Measurements from ENCODE around the gene ALDH1L1. TPM values are rescaled to one million over a fixed set of nuclear protein-coding genes. Genes with fewer than 3 reads are reported as not detected.

The ALDH1L1 gene
- total and polyA plus RNA-seq, 2 of the 13 experiments (the other 11 are each of a cell fraction or from before 2014, with no cell fraction given): 11.2 to 28.7 TPM

DNA sequence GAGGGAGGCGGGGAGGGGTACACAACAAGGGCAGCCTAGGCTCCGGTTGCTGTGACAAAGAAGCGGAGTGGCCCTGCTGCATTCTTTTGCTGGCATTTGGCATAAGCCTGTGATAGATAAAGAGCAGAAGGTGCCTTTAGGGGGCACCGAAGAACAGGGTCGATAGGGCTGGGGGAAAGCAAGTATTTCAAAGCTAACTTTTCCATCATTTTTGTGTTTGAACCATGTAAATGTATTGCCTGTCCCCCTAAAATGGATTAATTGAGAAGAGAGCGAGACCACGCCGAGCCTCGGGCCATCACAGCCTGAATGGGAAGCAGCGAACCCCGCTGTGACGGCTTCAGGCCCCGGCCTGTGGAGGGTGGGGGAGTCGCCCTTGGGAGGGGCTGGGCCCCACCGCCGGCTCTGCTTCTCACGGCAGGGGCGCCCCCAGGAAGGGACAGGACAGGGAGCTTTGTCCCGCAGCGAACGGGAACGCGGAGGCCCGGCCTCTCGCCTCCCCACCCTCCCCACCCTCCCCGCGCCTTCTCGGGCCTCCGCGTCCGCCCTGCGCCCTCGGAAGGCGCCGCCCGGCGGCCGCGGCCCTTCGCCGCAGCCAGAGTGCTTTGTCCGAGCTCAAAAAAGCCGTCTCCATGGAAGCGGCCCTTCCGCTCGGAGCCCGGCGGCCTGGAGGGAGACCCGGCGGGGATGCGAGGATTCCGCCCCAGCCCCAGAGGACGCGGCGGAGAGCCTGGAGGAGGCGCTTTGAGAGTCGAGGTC lies 32.4 kb upstream of the ALDH1L1 start (continued):
- TF ChIP-seq MYC (CRISPR knock-in tag; IDR thresholded peaks at IDR 0.05; ENCODE audit: borderline replicate concordance) (no peak), JUND (CRISPR knock-in tag; IDR thresholded peaks at IDR 0.05) (no peak), KLF6 (CRISPR knock-in tag; IDR thresholded peaks at IDR 0.05) (no peak), MEF2D (CRISPR knock-in tag; IDR thresholded peaks at IDR 0.05) (no peak), ZBTB38 (CRISPR knock-in tag; IDR thresholded peaks at IDR 0.05) (0 out of 2 replicates have a peak, but pooled peaks have one; percentile 13), ZNF746 (CRISPR knock-in tag; IDR thresholded peaks at IDR 0.05) (no peak), ZNF510 (CRISPR knock-in tag; IDR thresholded peaks at IDR 0.05; ENCODE audit: low read depth) (no peak), ONECUT2 (CRISPR knock-in tag; IDR thresholded peaks at IDR 0.05) (no peak), SIX4 (CRISPR knock-in tag; IDR thresholded peaks at IDR 0.05) (no peak), ZMYM4 (CRISPR knock-in tag; IDR thresholded peaks at IDR 0.05) (no peak), HNF4A (CRISPR knock-in tag; IDR thresholded peaks at IDR 0.05) (no peak), ZNF230 (CRISPR knock-in tag; IDR thresholded peaks at IDR 0.05) (no peak), HOXD1 (CRISPR knock-in tag; IDR thresholded peaks at IDR 0.05) (no peak), ZNF260 (CRISPR knock-in tag; IDR thresholded peaks at IDR 0.05; ENCODE audit: borderline replicate concordance, low read depth) (no peak)
- TF ChIP-seq, protein P1, sequence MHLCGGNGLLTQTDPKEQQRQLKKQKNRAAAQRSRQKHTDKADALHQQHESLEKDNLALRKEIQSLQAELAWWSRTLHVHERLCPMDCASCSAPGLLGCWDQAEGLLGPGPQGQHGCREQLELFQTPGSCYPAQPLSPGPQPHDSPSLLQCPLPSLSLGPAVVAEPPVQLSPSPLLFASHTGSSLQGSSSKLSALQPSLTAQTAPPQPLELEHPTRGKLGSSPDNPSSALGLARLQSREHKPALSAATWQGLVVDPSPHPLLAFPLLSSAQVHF (CRISPR knock-in tag; IDR thresholded peaks at IDR 0.05): no peak
- TF ChIP-seq, protein P2, sequence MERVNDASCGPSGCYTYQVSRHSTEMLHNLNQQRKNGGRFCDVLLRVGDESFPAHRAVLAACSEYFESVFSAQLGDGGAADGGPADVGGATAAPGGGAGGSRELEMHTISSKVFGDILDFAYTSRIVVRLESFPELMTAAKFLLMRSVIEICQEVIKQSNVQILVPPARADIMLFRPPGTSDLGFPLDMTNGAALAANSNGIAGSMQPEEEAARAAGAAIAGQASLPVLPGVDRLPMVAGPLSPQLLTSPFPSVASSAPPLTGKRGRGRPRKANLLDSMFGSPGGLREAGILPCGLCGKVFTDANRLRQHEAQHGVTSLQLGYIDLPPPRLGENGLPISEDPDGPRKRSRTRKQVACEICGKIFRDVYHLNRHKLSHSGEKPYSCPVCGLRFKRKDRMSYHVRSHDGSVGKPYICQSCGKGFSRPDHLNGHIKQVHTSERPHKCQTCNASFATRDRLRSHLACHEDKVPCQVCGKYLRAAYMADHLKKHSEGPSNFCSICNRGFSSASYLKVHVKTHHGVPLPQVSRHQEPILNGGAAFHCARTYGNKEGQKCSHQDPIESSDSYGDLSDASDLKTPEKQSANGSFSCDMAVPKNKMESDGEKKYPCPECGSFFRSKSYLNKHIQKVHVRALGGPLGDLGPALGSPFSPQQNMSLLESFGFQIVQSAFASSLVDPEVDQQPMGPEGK (CRISPR knock-in tag; IDR thresholded peaks at IDR 0.05): peak; percentile 82
- TF ChIP-seq, protein P3, sequence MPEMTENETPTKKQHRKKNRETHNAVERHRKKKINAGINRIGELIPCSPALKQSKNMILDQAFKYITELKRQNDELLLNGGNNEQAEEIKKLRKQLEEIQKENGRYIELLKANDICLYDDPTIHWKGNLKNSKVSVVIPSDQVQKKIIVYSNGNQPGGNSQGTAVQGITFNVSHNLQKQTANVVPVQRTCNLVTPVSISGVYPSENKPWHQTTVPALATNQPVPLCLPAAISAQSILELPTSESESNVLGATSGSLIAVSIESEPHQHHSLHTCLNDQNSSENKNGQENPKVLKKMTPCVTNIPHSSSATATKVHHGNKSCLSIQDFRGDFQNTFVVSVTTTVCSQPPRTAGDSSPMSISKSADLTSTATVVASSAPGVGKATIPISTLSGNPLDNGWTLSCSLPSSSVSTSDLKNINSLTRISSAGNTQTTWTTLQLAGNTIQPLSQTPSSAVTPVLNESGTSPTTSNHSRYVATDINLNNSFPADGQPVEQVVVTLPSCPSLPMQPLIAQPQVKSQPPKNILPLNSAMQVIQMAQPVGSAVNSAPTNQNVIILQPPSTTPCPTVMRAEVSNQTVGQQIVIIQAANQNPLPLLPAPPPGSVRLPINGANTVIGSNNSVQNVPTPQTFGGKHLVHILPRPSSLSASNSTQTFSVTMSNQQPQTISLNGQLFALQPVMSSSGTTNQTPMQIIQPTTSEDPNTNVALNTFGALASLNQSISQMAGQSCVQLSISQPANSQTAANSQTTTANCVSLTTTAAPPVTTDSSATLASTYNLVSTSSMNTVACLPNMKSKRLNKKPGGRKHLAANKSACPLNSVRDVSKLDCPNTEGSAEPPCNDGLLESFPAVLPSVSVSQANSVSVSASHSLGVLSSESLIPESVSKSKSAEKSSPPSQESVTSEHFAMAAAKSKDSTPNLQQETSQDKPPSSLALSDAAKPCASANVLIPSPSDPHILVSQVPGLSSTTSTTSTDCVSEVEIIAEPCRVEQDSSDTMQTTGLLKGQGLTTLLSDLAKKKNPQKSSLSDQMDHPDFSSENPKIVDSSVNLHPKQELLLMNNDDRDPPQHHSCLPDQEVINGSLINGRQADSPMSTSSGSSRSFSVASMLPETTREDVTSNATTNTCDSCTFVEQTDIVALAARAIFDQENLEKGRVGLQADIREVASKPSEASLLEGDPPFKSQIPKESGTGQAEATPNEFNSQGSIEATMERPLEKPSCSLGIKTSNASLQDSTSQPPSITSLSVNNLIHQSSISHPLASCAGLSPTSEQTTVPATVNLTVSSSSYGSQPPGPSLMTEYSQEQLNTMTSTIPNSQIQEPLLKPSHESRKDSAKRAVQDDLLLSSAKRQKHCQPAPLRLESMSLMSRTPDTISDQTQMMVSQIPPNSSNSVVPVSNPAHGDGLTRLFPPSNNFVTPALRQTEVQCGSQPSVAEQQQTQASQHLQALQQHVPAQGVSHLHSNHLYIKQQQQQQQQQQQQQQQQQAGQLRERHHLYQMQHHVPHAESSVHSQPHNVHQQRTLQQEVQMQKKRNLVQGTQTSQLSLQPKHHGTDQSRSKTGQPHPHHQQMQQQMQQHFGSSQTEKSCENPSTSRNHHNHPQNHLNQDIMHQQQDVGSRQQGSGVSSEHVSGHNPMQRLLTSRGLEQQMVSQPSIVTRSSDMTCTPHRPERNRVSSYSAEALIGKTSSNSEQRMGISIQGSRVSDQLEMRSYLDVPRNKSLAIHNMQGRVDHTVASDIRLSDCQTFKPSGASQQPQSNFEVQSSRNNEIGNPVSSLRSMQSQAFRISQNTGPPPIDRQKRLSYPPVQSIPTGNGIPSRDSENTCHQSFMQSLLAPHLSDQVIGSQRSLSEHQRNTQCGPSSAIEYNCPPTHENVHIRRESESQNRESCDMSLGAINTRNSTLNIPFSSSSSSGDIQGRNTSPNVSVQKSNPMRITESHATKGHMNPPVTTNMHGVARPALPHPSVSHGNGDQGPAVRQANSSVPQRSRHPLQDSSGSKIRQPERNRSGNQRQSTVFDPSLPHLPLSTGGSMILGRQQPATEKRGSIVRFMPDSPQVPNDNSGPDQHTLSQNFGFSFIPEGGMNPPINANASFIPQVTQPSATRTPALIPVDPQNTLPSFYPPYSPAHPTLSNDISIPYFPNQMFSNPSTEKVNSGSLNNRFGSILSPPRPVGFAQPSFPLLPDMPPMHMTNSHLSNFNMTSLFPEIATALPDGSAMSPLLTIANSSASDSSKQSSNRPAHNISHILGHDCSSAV (CRISPR knock-in tag; IDR thresholded peaks at IDR 0.05; ENCODE audit: borderline replicate concordance): no peak
- TF ChIP-seq, protein P4, sequence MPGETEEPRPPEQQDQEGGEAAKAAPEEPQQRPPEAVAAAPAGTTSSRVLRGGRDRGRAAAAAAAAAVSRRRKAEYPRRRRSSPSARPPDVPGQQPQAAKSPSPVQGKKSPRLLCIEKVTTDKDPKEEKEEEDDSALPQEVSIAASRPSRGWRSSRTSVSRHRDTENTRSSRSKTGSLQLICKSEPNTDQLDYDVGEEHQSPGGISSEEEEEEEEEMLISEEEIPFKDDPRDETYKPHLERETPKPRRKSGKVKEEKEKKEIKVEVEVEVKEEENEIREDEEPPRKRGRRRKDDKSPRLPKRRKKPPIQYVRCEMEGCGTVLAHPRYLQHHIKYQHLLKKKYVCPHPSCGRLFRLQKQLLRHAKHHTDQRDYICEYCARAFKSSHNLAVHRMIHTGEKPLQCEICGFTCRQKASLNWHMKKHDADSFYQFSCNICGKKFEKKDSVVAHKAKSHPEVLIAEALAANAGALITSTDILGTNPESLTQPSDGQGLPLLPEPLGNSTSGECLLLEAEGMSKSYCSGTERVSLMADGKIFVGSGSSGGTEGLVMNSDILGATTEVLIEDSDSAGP (CRISPR knock-in tag; IDR thresholded peaks at IDR 0.05; ENCODE audit: borderline replicate concordance): peak; percentile 55; the same call in 1 of the 2 replicates

Data from HepG2 (cell line).